ENCODE results near the gene LRRN3. TPM values are rescaled to one million over a fixed set of nuclear protein-coding genes. Genes with fewer than 3 reads are reported as not detected.

Gene LRRN3
- total and polyA plus RNA-seq, 2 experiments from 2014 or later: 3.7 to 6.8 TPM

GRCh38 chr7:111138193-111138569 lies 47.3 kb downstream of the LRRN3 start:
- TF ChIP-seq CTCF (IDR thresholded peaks at IDR 0.05; ENCODE audit: poor library complexity) (no peak), EZH2phosphoT487 (IDR thresholded peaks at IDR 0.05; ENCODE audit: low read depth, severe bottlenecking, unreplicated experiment) (no peak), EZH2 (IDR thresholded peaks at IDR 0.05; ENCODE audit: borderline replicate concordance) (no peak)
- H3K9me2 ChIP-seq (replicated peaks; ENCODE audit: insufficient read depth): no peaks in the 10 kb centered on the region
- H3K79me2 ChIP-seq: no peaks in the 10 kb centered on the region
- H3K4me3 ChIP-seq: no peak overlapping the region
- 47% methylated on average over 2 of the region's 2 CpGs for WGBS (ENCODE audit: low lambda C conversion rate, missing lambda C conversion rate)
- no peak overlapping the region for H2AFZ ChIP-seq
- no peak overlapping the region for H3K27ac ChIP-seq
- no peaks in the 10 kb centered on the region for H3K36me3 ChIP-seq (replicated peaks; ENCODE audit: insufficient read depth, low read depth)
- no peak overlapping the region for H3K4me2 ChIP-seq
- no peaks in the 10 kb centered on the region for H3K4me1 ChIP-seq (ENCODE audit: insufficient read depth)
- H3K9me3 ChIP-seq (ENCODE audit: low read depth): no peaks in the 10 kb centered on the region
- no peaks in the 10 kb centered on the region for H4K20me1 ChIP-seq (ENCODE audit: insufficient read depth, poor library complexity, severe bottlenecking)
- no peak for DNase-seq (ENCODE audit: low spot score)
- H3K27me3 ChIP-seq: no peaks in the 10 kb centered on the region

- TF ChIP-seq CTCF (IDR thresholded peaks at IDR 0.05; ENCODE audit: poor library complexity) (no peak), EZH2phosphoT487 (IDR thresholded peaks at IDR 0.05; ENCODE audit: low read depth, severe bottlenecking, unreplicated experiment) (no peak), EZH2 (IDR thresholded peaks at IDR 0.05; ENCODE audit: borderline replicate concordance) (no peak)
- Histone ChIP-seq H3K4me3 (no peak overlapping the region), H3K9me3 (ENCODE audit: low read depth) (no peaks in the 10 kb centered on the region), H3K4me2 (no peak overlapping the region), H4K20me1 (ENCODE audit: insufficient read depth, poor library complexity, severe bottlenecking) (no peaks in the 10 kb centered on the region), H3K79me2 (no peaks in the 10 kb centered on the region), H3K27me3 (no peaks in the 10 kb centered on the region), H3K9me2 (replicated peaks; ENCODE audit: insufficient read depth) (no peaks in the 10 kb centered on the region), H3K27ac (no peak overlapping the region), H3K4me1 (ENCODE audit: insufficient read depth) (no peaks in the 10 kb centered on the region), H2AFZ (no peak overlapping the region), H3K36me3 (replicated peaks; ENCODE audit: insufficient read depth, low read depth) (no peaks in the 10 kb centered on the region)
- no peak for DNase-seq (ENCODE audit: low spot score)
Observed at GRCh38 chr7:111138586-111138985, 47.7 kb downstream of the LRRN3 start.

GRCh38 chr7:111140091-111140865 lies 49.4 kb downstream of the LRRN3 start:
- H4K20me1 ChIP-seq (ENCODE audit: insufficient read depth, poor library complexity, severe bottlenecking): no peaks in the 10 kb centered on the region
- no peaks in the 10 kb centered on the region for H3K9me3 ChIP-seq (ENCODE audit: low read depth)
- DNase-seq (ENCODE audit: low spot score): no peak
- WGBS (ENCODE audit: low lambda C conversion rate, missing lambda C conversion rate): 94% methylated on average over 2 of the region's 2 CpGs
- H3K27ac ChIP-seq: no peak overlapping the region
- H3K4me1 ChIP-seq (ENCODE audit: insufficient read depth): no peaks in the 10 kb centered on the region
- no peaks in the 10 kb centered on the region for H3K36me3 ChIP-seq (replicated peaks; ENCODE audit: insufficient read depth, low read depth)
- H3K79me2 ChIP-seq: no peaks in the 10 kb centered on the region
- TF ChIP-seq CTCF (IDR thresholded peaks at IDR 0.05; ENCODE audit: poor library complexity): no peak
- TF ChIP-seq EZH2phosphoT487 (IDR thresholded peaks at IDR 0.05; ENCODE audit: low read depth, severe bottlenecking, unreplicated experiment): no peak
- no peak for TF ChIP-seq EZH2 (IDR thresholded peaks at IDR 0.05; ENCODE audit: borderline replicate concordance)
- no peaks in the 10 kb centered on the region for H3K27me3 ChIP-seq
- no peaks in the 10 kb centered on the region for H3K9me2 ChIP-seq (replicated peaks; ENCODE audit: insufficient read depth)
- no peak overlapping the region for H3K4me2 ChIP-seq
- no peak overlapping the region for H3K4me3 ChIP-seq
- H2AFZ ChIP-seq: no peak overlapping the region

Data from hepatocyte (in vitro differentiated cells).